Ascending aorta (tissue), 2 donors: ENCODE results near the gene ZNF804A. TPM values are rescaled to one million over a fixed set of nuclear protein-coding genes. Genes with fewer than 3 reads are reported as not detected.

Experiments used
- DNase-seq, 2 donors: peaks; one replicate each; pipeline ENCODE4 v3.0.0-alpha.2; 2019; ENCODE audit warnings: low spot score in 2 of 2
- H3K27ac ChIP-seq, 2 donors: fragments of 200-600 bp; sonication (generic); one replicate each; pipeline ENCODE4 v1.5.1; 2016 to 2017; ENCODE audit warnings: mild to moderate bottlenecking in 1 of 2
- H3K27me3 ChIP-seq: fragments of 200-600 bp; sonication (generic); one replicate; pipeline ENCODE4 v1.5.1; 2017
- H3K36me3 ChIP-seq, 2 donors: fragments of 200-600 bp; sonication (generic); one replicate each; pipeline ENCODE4 v1.5.1; 2016
- H3K4me1 ChIP-seq, 2 donors: fragments of 200-600 bp; sonication (generic); one replicate each; pipeline ENCODE4 v1.5.1; 2016 to 2017; ENCODE audit warnings: mild to moderate bottlenecking in 1 of 2
- H3K4me3 ChIP-seq, 2 donors: fragments of 200-600 bp; sonication (generic); one replicate each; pipeline ENCODE4 v1.5.1; 2016 to 2017; ENCODE audit warnings: mild to moderate bottlenecking in 1 of 2
- H3K9me3 ChIP-seq, 2 donors: fragments of 200-600 bp; sonication (generic); one replicate each; pipeline ENCODE4 v1.5.1; 2016
- intact Hi-C: fragments of 100-400 bp; cut with DNase I; formaldehyde crosslinking; loops from one replicate; pipeline ENCODE4 v1.15.1; 2023
- total RNA-seq: library from RNA; depleted of rRNA; stranded (reverse); fragments of >200 nt; gene quantifications from one replicate; pipeline ENCODE4 v1.1.0, GENCODE V29; 2016
- TF ChIP-seq, protein P1 (sequence below), 3 experiments: fragments of 200-600 bp in 2 of 3; fragments of 450-650 bp in 1 of 3; sonication (generic) in 2 of 3; IDR thresholded peaks; one replicate each; pipeline ENCODE4 v1.5.1; 2016 to 2019; ENCODE audit warnings: antibody characterized with exemption in 3 of 3, mild to moderate bottlenecking in 1 of 3, moderate library complexity in 1 of 3

The ZNF804A gene
- total RNA-seq, 1 donor from 2014 or later, result not detected

GRCh38 chr2:184936761-184937160 lies 338.4 kb downstream of the ZNF804A start:
- TF ChIP-seq, protein P1, sequence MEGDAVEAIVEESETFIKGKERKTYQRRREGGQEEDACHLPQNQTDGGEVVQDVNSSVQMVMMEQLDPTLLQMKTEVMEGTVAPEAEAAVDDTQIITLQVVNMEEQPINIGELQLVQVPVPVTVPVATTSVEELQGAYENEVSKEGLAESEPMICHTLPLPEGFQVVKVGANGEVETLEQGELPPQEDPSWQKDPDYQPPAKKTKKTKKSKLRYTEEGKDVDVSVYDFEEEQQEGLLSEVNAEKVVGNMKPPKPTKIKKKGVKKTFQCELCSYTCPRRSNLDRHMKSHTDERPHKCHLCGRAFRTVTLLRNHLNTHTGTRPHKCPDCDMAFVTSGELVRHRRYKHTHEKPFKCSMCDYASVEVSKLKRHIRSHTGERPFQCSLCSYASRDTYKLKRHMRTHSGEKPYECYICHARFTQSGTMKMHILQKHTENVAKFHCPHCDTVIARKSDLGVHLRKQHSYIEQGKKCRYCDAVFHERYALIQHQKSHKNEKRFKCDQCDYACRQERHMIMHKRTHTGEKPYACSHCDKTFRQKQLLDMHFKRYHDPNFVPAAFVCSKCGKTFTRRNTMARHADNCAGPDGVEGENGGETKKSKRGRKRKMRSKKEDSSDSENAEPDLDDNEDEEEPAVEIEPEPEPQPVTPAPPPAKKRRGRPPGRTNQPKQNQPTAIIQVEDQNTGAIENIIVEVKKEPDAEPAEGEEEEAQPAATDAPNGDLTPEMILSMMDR (IDR thresholded peaks at IDR 0.05), result no peak
- Histone ChIP-seq H3K36me3 (no peaks in the 10 kb centered on the region), H3K27ac (no peak overlapping the region), H3K4me3 (no peak overlapping the region), H3K4me1 (no peaks in the 10 kb centered on the region), H3K27me3 (no peaks in the 10 kb centered on the region), H3K9me3 (no peaks in the 10 kb centered on the region)
- intact Hi-C loops, result no loop called here
- no peak for DNase-seq

DNA sequence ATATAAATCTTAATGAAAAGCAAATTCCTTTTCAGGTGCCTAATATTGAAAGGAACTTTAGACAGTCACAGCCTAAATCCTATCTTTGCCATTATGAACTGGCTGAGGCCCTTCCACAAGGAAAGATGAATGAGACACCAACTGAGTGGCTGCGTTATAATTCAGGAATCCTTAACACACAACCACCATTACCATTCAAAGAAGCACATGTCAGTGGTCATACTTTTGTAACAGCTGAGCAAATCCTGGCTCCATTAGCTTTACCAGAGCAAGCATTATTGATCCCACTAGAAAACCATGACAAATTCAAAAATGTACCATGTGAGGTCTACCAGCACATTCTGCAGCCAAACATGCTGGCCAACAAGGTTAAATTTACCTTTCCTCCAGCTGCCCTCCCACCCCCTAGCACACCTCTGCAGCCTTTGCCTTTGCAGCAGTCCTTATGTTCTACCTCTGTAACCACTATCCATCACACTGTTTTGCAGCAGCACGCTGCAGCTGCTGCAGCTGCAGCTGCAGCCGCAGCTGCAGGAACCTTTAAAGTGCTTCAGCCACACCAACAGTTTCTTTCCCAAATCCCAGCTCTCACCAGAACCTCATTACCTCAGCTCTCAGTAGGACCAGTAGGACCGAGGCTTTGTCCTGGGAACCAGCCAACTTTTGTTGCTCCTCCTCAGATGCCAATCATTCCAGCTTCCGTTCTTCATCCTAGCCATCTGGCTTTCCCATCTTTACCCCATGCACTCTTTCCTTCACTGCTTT lies 340.1 kb downstream of the ZNF804A start:
- H3K27me3 ChIP-seq, result no peaks in the 10 kb centered on the region
- intact Hi-C loops, result no loop called here
- H3K9me3 ChIP-seq, result no peaks in the 10 kb centered on the region
- TF ChIP-seq, protein P1 (IDR thresholded peaks at IDR 0.05), result no peak
- no peak overlapping the region for H3K27ac ChIP-seq
- H3K36me3 ChIP-seq, result no peaks in the 10 kb centered on the region
- no peaks in the 10 kb centered on the region for H3K4me1 ChIP-seq
- no peak overlapping the region for H3K4me3 ChIP-seq
- DNase-seq, result no peak

- Histone ChIP-seq H3K27me3 (no peaks in the 10 kb centered on the region), H3K27ac (no peak overlapping the region), H3K9me3 (no peaks in the 10 kb centered on the region), H3K4me1 (no peaks in the 10 kb centered on the region), H3K4me3 (no peak overlapping the region), H3K36me3 (no peaks in the 10 kb centered on the region)
- no peak for DNase-seq
- intact Hi-C loops, result no loop called here
- TF ChIP-seq, protein P1 (IDR thresholded peaks at IDR 0.05), result no peak
Observed at GRCh38 chr2:184945326-184945725, 347.0 kb downstream of the ZNF804A start.

GRCh38 chr2:184945824-184946223 lies 347.5 kb downstream of the ZNF804A start:
- H3K4me3 ChIP-seq, result no peak overlapping the region
- no peak overlapping the region for H3K27ac ChIP-seq
- intact Hi-C loops, result no loop called here
- no peak for DNase-seq
- no peaks in the 10 kb centered on the region for H3K4me1 ChIP-seq
- no peaks in the 10 kb centered on the region for H3K9me3 ChIP-seq
- no peaks in the 10 kb centered on the region for H3K36me3 ChIP-seq
- no peaks in the 10 kb centered on the region for H3K27me3 ChIP-seq
- TF ChIP-seq, protein P1 (IDR thresholded peaks at IDR 0.05), result no peak

- intact Hi-C loops, result no loop called here
- H3K27ac ChIP-seq, result no peak overlapping the region
- H3K27me3 ChIP-seq, result no peaks in the 10 kb centered on the region
- no peak overlapping the region for H3K4me3 ChIP-seq
- TF ChIP-seq, protein P1 (IDR thresholded peaks at IDR 0.05), result no peak
- no peaks in the 10 kb centered on the region for H3K4me1 ChIP-seq
- H3K36me3 ChIP-seq, result no peaks in the 10 kb centered on the region
- no peaks in the 10 kb centered on the region for H3K9me3 ChIP-seq
- no peak for DNase-seq
Observed at GRCh38 chr2:184956856-184957255, 358.5 kb downstream of the ZNF804A start.
